SW480 (cell line): ENCODE measurements around the gene FEZF1.

Experiments used
- DNase-seq: peaks from one replicate; pipeline ENCODE4 v3.0.0-alpha.2; 2016; ENCODE audit warnings: low spot score

Gene FEZF1

GRCh38 chr7:122307228-122307621, 2.7 kb upstream of the FEZF1 start:
- no peak for DNase-seq

DNA sequence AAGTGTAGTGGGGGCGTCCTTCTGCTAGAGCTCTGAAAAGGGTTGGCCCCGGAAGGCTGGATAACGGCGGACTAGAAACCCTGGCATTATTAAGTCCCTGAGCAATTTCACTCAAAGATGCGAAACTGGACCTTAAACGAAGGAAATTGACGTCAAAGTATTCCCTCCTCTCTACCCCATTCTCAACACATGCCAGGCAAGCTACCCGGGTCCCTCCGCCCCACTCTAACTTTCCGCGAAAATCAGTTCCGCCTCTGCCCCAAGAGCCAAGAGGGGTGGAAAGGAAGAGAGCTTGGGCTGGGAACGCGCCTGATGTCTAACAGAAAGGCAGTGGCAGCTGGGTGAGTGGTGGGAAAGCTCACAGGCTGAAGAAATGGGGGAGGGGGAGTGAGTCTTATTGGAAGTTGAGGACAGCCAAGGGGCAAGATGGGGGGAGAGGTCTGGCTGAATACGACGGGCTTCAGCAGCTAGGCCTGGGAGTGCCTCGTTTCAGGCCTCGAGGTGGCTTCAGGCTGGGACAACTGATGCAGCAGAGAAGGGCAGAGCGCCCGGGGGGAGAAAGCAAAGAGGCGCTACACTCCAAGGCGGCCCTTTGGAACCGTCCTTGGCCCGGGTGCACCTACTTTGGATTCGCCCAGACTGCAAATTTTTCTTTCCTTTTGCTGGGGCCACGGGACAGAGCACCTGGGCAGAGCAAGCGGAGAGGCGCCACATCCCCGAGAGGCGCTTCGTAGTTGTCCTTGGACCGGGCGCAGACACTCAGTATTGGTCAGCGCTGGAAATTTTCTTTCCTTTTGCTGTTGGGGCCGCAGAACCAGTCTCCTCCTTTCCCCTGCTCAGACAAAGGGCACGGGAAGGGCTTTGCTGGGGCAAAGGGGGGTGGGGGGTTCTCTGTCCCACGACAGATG, 2.0 kb upstream of the FEZF1 start:
- no peak for DNase-seq

DNA sequence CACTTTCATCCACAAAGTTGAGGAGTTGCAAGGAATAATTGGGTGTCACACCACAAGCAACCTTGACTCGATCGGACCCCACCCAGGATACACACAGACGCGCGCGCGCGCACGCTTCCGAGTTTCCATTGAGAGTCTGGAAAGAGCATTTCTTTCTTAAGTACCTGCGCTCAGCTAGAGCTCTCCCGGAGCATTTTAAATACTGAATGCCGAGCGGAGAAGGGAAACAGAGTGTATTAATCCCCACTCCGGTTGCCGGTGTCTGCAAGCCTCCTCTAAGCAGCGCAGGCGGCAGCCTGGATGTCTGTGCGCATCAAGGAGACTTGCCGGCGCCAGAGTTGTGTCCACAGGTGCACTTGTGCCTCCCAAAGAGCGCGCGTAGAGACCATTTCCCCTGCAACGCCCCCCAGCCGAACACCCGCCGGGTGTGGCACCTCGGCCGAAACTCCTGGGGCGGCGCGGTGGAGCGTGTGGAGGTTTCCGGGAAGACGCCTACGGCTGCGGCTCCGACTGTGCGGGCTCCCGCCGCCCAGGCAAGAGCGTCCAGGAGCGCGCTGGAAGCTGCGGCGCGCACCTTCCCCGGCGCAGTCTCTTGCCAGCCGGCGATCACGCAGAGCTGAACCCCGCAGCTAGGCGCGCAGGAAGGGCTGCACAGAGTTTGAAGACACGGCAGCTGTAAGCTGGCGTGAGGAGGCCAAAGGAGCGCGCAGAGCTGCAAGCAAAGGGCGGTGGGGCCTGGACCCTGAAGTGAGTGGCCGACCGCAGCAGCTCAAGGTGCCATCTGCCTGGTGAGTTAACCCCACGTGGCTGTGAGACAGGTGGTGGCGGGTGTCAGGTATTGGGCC, 1.1 kb upstream of the FEZF1 start:
- DNase-seq: peak; percentile 41

- DNase-seq: no peak
Measured at GRCh38 chr7:122304996-122305421, 459 bp upstream of the FEZF1 start.

- DNase-seq: no peak
Measured at GRCh38 chr7:122303531-122304318, 825 bp downstream of the FEZF1 start.

DNA sequence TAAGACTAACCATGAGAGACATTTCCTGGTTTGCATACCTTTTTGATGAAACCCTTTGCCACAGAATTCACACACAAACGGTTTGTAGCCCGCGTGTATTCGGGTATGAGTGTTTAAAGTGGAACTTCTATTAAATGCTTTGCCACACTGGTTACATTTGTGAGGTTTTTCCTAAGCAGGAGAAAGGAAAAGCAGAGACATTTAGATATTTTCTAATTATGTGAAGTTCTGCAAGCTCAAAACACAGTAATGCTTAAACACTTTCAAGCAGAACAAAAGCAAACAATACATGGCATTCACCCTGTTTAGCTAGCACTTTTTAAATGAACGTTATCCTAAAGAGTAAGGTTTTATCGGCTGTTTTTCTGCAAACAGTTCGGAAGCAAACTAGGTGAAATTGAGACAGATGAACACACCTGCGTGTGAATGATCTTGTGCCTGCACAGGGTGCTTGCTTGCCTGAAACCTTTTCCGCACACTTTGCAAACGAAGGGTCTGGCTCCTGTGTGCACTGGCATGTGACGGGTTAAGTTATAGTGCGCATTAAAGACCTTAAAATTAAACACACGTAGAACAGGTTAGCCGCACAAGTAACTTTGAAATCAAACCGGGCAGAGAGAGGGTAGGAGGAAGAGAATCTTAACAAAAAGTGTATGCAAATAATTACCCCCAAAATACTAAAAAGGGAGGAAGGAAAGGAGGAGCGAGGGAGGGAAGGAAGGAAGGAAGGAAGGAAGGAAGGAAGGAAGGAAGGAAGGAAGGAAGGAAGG, 1.6 kb downstream of the FEZF1 start:
- no peak for DNase-seq

- peak; percentile 27 for DNase-seq
Measured at GRCh38 chr7:122301858-122302760, 2.4 kb downstream of the FEZF1 start.

- DNase-seq: no peak
Measured at GRCh38 chr7:122300956-122301833, 3.4 kb downstream of the FEZF1 start.

DNA sequence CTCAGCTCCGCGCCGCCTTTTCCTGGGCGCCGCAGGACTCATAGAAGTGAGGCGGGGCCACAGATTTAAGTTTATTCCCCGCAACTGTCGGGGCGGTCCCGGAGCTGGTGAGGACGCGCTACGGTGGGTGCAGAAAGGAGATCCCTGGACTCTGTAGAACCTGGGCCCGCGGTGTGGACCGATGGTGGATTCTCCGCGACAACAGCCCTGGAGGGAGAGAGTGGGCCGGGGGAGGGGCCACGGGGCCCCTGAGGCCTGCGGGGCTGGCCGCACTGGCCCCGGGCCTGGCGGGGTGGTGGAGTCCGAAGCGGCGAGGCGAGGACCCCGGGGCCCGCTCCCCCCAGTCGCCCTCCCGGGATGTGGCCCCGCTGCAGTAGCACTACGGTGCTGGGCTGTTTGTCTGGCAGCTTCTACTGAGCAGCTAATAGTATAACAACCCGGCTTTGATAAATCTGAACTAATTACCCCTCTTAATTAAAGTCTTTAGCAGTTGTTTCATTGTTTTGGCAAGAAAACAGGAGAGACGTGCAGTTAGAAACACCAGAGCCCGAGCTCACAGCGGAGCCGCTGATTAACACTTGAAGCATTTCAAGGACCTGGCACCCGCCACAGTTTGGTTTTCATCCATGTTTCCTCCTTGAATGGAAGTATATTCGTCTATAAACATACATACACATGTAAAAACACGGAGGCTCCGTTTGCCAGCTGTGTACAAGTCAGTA, 4.2 kb downstream of the FEZF1 start:
- DNase-seq: no peak

GRCh38 chr7:122299624-122300210, 4.8 kb downstream of the FEZF1 start:
- no peak for DNase-seq

DNA sequence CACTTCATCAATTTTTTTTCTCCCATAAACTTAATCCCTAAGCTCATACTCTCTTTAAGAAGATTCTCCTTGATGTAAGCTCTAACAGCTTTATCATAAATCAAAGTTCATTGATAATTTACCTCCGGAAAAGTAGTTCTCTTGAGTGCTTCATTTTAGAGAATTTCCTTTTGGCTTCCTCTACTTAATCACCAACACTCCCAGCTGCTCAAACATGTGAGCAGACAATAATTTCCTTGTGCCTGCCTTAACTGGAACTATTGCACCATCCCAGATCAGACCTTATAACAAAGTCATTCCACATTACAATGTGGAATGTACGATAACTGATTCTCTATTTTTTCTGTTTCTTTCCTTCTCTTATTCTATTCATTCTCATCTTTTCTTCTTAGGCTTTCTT, 5.9 kb downstream of the FEZF1 start:
- no peak for DNase-seq

- DNase-seq: no peak
Measured at GRCh38 chr7:122298131-122298530, 6.4 kb downstream of the FEZF1 start.

DNA sequence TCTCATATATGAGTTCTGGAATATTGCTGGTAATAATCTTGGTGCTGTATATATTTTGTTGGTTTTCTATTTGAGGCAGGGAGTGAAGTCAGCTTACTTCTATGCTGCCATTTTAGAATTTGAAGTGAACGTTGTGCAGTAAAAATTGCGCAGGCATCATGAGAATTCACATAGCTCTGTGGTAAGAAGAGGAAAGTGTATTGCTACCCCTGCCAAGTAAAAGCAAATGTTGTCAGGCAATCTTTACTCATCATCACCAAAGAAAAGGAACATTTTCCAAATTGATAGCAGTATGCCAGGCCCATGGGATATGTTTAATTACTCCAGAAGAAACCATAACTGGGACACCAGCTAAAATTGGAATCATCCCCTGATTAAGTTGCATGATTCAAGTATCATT, 13.4 kb downstream of the FEZF1 start:
- DNase-seq: no peak

- DNase-seq: no peak
Measured at GRCh38 chr7:122290476-122290875, 14.1 kb downstream of the FEZF1 start.

GRCh38 chr7:122289426-122289825, 15.1 kb downstream of the FEZF1 start:
- DNase-seq: no peak

GRCh38 chr7:122284608-122285007, 19.9 kb downstream of the FEZF1 start:
- DNase-seq: peak; percentile 23

DNA sequence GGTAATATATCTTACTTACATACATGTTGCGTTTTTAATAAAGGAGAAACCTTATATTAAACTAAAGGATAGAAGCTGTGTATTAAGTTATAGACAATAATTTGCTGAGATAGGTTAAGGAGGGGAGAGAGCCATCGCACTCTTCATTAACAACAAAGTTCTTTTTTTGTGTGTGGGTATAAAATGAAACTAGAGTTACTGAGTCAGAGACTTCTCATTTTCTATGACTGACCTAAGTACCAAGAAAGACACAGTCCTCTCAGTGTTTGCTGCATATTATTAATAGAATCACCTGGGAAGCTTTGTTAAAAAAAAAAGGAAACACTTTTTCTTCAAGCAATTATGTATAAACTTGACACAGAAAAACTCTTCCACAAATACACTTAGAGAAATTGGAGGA, 31.4 kb downstream of the FEZF1 start:
- no peak for DNase-seq

DNA sequence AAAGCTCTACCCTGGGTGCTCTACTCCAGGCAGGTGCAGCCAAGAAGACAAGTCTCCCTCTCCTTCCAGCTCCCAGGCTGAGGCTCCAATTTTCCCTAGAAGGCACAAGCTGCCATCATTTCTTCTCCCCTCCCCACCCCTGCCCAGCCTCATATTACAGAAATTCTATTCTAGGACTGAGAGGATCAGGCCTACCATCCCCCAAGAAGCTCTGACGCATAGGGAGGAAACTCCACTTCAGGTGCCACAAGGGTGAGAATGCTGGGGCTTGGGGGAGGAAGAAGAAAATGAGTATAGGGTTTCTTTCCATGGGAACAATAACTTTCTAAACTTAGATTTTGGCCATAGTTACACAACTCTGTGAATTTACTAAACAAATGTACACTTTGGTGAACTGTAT, 35.3 kb downstream of the FEZF1 start:
- DNase-seq: no peak
